ENCODE data around the gene PDLIM7.

PDLIM7 gene

DNA sequence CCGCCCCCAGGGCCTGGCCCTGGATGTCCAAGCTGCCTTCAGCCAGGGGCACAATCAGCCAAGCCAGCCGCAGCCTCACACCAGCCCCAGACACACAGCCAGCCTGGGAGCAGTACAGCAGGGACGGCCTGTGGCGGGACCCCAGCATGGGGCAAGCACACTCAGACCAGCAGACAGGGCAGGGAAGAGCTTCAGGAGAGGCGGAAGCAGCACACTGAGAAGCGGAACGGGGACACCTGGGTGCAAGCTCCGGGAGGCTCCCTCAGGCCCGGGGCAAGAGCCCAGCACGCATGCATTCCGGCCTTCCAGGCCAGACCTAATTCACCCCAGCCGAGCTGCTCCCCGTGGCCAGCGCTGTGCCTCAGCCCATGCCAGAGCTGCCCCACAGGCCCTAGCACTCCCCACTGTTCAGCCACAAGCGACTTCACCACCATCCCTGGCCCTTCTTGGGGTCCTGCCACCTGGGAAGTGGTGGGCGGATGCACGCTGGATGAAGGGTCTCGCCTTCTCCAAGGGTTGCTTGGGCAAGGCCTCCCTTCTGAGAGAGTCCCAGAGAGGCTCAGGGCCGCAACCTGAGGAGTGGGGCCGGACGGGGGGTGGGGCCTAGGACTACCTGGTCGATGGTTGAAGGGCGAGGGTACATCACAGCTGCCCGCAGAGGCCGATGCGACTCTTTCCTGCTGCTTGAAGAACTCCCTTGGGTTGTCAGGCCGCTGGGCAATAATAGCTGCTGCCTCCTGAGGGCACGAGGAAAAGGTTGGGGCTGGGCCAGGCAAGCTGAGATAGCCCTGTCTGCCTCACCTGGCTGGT is 37.4 kb downstream of the PDLIM7 start:
- no peak for FAIRE-seq

DNA sequence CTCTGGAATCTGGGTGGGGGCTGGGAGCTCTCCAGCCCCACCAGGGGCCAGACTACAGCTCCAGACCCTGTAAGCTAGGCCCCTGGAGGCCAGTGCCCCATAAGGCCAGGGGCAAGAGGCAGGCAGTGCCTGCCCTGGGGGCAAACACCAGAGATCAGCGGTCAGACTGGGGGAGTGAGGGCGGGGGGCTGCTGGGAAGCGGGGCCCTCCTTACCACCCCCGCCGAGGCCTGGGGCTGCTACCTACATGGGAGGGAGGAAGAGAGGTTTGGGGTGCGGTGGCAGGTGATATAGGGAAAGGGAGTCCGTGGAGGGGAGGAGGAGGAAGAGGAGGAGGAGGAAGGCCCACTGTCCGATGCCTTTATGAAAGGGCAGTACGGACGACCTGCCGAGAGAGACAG is 38.0 kb downstream of the PDLIM7 start:
- DNase-seq (ENCODE audit: insufficient read length, low spot score) = no peak

More for the DNA sequence above, 37.4 kb downstream of the PDLIM7 start:
- no peak for DNase-seq (ENCODE audit: insufficient read length, low spot score)

DNA sequence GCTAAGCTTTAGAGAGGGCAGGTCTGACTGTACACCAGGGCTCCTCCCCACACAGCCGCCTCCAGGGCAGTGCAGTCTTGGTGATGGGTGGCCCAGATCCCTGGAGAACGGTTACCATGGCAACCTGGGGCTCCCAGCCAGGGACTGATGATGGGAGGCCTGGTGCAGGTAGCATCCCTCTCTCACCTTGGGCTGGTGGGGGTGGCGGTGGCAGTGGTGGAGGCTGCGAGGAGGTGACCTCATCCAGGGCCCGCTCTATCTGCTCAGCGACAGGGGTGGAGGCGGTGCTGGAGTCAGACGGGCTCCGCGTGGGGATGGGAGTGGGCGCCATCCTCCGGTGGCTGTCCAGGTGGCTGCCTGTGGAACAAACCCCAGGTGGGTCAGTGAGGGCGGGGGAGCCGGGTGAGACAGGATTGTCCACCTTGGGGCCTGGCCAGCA is 38.5 kb downstream of the PDLIM7 start:
- FAIRE-seq (no peak), DNase-seq (ENCODE audit: insufficient read length, low spot score) (no peak)

More for the DNA sequence above, 38.0 kb downstream of the PDLIM7 start:
- no peak for FAIRE-seq

DNA sequence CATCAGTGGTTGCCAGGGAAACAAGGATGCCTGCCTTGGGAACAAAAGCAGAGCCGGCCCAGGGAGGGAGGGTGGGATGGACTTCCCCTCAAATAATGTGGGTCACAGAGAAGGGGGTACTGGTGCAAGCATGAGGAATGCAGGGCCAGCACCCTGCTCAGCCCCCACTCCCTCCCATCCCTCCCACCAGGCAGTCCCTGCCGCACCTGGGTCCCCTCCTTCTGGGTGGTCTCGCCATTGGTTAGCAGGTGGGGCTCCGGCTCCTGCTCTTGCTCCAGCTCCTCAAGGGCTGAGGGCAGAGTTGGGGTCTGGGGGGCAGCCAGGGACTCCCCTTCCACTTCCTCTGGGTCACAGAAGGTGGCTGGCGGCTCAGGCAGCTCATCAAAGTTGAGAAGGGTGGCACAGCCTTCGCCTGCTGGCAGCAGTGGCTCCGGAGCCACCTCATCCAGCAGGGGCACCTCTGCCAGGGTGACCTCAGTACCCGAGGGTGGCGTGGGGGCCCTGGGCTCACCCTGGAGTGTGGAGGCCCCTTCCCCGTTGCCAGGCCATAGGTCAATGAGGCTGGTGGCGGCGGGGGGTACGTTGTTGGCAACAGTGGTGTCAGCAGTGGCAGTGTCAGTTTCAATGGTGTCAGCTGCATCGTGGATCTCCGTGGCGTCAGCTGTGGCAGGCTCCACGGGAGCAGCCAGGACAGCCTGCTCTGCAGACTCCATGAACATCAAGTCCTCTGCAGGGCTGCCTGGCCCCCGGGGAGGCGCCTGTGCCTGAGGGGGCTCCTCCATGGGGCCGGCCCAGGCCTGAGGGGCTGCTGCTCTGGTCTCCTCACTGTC is 39.3 kb downstream of the PDLIM7 start:
- no peak for DNase-seq (ENCODE audit: insufficient read length, low spot score)
- no peak for FAIRE-seq

DNA sequence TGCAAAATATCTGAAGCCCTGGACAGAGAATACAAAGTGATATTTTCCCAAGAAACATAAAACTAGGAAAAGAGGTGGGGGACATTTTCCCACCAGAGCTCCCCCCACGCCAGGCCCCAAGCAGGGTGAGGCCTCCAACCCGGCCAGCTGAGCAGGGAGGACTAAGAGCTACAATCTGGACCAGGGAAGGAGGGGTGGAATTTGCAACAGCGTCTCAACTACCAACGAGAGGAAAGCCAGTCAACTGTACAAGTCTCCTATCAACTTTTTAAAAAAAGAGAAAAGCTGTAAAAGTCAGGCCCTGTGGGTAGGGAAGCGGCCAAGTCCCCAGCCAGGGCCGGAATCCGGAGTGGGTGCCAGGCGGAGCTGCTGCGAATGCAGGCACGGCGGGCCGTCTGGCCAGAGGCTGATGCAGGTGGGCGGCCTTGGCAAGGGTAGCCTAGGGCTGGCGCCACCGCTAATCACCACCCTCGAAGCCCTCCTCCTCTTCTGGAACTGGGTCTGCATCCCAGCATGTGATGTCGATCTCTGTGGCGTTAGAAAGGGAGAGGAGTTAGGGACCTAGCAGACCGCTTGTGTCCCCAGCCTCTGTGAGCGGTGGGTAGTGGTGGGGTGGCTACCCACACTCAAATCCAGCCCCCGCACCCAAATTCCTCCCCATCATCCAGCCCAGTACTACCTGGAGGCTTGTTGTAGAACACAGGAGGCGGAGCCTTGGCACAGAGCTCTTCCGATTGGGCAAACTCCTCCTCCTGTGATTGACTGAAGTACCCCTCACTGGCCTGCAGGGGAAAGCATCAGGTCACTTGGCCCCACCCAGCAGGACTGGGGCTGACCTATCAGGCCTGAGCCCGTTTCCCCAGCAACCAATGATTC is 40.2 kb downstream of the PDLIM7 start:
- peak; percentile 99 for DNase-seq (ENCODE audit: insufficient read length, low spot score)
- FAIRE-seq = peak; percentile 96

DNA sequence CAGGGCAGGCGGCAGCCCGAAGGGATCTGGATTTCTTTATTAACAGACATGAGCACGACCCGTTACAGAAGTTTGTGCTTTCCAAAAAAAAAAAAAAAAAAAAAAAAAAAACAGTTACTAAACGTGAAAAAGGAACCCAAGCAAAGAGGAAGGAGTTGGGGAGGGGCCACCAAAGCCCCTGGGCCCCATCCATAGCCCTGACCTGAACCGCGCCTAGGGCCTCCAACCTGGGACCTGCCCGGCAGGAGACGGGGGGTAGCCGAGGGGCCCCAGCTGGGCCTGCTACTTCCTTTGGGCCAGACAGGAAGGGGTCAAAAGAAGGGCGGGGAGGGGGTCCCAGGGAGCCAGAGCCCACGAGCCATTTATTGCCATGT is 40.8 kb downstream of the PDLIM7 start:
- no peak for DNase-seq (ENCODE audit: insufficient read length, low spot score)
- FAIRE-seq = no peak

DNA sequence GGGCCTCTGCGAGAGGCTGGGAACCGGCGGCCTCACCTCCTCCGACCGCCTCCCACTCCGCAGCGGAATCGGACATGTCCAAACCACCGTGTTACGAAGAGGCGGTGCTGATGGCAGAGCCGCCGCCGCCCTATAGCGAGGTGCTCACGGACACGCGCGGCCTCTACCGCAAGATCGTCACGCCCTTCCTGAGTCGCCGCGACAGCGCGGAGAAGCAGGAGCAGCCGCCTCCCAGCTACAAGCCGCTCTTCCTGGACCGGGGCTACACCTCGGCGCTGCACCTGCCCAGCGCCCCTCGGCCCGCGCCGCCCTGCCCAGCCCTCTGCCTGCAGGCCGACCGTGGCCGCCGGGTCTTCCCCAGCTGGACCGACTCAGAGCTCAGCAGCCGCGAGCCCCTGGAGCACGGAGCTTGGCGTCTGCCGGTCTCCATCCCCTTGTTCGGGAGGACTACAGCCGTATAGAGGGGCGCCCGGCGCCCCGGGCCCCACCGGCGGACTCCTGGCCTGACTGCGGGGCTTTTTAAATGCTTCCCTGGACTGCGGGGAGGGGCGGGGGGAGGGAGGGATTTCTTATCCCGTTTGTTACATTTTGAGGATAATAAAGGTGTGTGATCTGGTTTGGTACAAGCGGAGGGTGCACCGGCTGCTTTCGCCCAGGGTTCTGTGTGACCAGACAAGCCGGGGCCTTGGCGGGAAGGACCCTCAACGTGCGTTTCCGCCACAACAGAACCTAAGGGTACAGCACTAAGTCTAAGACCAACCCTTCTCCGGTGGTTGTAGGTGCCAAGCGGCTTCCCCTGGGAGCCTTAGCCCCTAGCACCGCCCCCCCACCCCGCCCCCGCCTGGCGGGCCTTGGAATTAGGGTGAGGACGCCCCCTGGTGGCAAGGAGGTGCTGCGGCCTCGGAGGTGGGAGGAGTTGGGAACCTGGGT is 41.5 kb downstream of the PDLIM7 start:
- DNase-seq (ENCODE audit: insufficient read length, low spot score) = peak; percentile 90
- FAIRE-seq = peak; percentile 84

DNA sequence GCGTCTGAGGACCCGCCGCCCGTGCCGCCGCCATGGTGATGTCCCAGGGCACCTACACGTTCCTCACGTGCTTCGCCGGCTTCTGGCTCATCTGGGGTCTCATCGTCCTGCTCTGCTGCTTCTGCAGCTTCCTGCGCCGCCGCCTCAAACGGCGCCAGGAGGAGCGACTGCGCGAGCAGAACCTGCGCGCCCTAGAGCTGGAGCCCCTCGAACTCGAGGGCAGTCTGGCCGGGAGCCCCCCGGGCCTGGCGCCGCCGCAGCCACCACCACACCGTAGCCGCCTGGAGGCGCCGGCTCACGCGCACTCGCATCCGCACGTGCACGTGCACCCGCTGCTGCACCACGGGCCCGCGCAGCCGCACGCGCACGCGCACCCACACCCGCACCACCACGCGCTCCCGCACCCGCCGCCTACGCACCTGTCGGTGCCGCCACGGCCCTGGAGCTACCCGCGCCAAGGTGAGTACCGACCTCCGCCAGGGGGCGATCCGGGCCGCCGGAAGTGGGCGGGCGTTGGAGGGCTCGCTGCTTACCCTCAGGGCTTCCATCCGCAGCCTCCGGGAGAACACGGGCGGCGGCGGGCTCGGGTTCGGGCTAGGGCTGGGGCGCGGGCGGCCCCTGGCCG is 42.3 kb downstream of the PDLIM7 start:
- FAIRE-seq (peak; percentile 92), DNase-seq (ENCODE audit: insufficient read length, low spot score) (peak; percentile 71)

DNA sequence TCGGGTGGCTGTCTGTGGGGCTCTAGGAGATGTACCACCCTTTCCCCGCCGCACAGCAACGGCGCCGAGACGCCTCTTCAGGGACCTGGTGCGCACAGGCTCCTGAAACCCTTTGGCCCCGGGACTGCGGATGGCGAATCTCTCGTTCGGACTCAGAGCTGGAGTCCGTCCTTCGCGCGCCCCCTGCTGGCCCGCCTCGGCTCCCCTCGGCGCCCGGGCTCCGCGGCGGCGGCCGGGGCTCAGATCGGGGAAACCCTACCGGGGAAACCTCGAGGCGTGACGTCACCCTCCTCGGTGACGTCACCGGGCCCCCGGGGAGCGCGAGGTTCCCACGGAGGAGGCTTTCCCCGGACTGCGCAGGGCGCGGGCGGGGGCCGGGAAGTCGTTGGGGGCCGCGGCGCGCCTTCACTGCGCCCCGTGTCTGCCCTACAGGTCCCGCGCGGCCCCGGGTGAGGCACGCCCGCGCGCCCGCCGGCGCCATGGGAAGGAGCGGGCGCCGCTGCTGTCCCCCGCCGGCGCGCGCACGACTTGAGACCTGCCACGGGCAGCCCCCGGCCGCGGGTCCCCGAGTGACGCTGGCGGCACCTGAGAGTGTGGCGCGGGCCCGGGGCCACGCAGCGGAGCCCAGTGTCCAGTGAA is 42.9 kb downstream of the PDLIM7 start:
- FAIRE-seq = peak; percentile 95
- DNase-seq (ENCODE audit: insufficient read length, low spot score) = peak; percentile 95

DNA sequence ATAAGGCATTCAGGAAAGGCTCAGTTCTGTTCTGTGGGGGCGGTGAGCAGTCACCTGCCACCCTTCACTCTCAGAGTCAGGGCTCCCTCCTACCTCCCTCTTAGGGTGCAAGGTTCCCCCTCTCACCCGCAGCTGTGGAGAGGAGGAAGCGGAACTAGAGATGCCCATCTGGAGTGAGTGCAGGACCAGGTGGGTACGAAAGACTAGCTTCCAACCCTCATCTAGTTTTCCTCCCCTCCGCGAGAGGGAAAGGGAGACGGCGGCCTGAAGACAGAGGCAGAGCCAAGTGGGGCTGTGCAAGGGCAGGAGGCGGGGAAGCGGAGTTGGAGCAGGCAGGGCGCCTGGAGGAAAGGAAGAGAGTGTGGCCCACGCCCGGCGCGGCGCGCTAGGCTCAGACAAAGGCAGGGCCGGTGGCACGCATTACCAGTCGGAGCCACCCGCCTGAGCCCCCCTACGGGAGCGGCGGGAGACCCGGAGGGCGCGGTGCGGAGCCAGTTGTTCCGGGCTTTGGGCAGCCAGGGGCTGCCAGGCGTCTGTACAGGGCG is 43.5 kb downstream of the PDLIM7 start:
- DNase-seq (ENCODE audit: insufficient read length, low spot score) (no peak), FAIRE-seq (peak; percentile 82)

DNA sequence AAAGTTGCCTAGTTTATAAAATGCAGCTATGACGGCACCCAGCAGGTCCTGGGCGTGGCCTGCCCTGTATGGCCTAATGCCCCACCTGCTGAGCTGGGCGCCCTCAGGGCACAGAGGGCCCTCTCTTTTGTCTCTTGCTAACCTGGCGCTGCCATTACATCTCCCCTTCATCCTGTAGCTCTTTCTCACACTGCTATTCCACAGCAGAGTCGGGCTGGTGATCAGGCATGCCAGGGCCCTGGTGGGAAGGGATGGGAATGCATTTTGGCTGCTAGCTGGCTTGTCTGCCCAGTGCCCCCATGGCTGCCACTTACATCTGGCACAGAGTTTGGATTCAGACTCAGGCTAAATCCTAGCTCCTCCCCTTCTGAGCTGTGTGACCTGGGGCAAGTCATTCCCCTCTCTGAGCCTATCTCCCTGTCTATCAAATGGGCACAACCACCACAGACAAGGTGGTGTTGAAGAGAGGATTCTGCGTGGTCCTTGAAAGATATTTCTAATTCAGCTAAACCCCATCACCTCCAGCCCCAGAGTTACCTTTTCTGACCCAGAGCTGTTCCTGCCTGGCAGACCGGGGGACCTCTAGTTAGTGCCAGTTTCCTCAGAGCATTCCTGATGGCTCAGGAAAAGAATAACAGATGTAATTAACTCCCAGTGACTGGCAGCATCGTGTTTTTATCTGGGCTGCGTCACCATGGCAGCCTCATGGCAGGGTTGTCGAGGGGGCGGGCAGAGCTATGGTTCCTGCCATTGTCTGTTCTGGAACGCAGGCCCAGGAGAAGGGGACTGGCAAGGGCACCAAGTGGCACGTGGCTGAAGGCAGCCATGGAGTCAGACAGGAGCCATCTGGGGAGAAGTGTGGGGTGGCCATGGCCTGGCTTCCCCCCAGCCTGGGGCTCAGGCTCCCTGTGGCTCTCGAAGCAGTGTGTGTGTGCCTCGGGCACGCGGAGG is 44.4 kb downstream of the PDLIM7 start:
- no peak for DNase-seq (ENCODE audit: insufficient read length, low spot score)
- no peak for FAIRE-seq

DNA sequence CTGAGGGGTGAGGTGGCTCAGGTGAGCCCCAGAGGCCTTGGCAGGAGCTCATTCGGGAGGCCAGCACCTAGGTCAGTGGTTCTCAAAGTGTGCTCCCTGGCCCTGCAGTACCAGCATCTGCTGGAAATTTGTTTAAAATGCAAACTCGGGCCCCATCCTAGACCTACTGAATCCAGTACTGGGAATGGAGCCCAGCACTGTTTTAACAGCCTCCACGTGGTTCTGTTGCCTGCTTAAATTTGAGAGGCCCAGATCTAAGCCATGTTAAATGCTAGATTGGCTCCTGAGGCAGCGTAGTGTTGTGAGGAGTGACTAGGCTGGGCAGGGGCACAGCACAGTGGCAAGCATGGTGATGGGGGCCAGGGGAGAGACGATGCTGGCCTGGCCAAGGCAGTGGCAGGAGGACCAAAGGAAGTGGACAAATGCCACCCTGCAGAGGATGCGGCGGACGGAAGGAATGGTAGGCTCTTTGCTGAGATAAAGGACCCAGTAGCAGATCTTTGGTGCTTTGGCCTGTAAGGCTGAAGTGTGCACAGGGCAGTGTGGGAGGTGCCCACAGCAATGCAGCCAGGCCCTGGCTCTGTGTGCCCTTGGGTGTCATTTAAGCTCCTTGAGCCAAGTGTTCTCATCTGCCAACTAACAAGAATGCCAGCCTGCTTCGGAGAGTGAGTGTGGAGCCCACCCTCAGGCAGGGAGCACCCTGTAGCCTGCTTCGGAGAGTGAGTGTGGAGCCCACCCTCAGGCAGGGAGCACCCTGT is 46.6 kb downstream of the PDLIM7 start:
- DNase-seq (ENCODE audit: insufficient read length, low spot score) = no peak
- no peak for FAIRE-seq

DNA sequence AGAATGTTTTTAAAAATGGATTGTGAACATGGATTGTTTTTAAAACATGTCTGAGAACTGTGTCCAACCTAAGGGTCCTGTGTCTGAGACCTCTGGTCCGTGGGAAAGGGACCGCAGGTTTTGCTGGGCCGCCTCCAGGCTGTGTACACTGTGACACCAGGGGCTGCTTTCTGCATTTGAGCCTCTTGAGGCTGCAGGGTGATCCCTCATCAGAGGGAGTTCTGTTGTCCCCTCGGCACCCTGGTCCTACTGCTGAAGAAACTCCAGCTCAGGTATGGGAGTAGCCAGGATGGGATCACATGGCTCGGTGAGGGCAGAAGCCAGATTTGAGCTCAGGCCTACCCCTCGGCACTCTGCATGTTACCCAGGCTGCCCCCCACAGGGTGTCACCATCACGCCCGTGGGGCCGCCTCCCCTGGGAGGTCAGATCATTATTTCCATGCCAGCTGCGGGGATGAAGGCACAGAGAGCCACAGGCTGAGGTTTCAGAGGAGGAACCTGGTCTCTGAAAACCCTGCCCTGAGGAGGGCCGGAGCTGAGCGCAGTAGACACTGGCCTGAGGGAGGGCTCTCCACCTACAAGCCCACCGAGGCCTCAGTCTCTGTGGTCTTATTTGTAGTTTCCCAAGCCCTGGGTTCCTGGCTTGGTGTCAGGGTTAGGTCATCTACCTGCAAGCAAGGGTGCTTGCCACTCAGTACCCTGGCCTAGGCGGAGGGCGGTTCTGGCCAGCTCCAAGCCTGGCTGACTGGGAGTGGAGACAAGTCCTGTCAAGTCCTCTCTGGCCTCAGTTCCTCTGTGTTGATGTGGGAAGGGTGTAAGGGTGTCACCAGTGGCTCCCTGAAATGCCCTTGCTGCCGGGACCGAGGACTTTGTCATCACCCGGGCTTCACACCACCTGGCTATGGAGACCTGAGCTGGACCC is 48.0 kb downstream of the PDLIM7 start:
- FAIRE-seq (no peak), DNase-seq (ENCODE audit: insufficient read length, low spot score) (no peak)

DNA sequence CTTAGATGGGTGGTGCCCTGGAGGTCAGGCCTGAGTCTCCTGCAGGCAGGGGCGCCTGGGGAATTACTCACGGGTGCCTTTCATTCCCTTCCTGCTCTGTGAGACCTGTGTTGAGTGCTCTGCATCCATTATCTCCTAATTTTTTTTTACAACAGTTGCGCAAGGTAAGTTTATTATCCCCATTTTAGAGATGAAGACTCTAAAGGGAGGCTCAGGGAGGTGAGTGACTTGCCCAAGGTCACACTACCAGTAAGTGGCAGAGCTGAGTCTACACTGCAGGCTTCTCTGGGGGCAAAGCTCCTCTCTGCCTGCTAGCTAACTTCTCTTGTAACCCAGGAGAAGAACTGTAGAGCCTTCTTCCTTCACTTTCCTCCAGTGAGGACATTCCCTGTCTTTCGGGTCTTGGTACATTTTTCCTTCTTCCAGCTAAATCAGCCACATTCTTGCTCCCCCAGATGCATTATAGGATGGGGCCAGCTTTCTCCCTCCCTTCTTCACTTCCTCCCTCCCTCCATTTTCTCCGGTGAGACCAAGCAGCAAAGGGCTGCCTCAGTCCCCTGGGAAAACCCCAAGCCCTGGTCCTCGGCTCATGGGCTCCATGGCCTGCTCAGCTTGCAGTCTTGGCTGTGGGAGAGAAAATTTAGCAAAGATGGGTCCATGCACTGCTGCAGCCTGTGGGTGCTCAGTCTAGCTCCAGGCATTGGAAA is 49.0 kb downstream of the PDLIM7 start:
- peak; percentile 82 for FAIRE-seq
- DNase-seq (ENCODE audit: insufficient read length, low spot score) = no peak

DNA sequence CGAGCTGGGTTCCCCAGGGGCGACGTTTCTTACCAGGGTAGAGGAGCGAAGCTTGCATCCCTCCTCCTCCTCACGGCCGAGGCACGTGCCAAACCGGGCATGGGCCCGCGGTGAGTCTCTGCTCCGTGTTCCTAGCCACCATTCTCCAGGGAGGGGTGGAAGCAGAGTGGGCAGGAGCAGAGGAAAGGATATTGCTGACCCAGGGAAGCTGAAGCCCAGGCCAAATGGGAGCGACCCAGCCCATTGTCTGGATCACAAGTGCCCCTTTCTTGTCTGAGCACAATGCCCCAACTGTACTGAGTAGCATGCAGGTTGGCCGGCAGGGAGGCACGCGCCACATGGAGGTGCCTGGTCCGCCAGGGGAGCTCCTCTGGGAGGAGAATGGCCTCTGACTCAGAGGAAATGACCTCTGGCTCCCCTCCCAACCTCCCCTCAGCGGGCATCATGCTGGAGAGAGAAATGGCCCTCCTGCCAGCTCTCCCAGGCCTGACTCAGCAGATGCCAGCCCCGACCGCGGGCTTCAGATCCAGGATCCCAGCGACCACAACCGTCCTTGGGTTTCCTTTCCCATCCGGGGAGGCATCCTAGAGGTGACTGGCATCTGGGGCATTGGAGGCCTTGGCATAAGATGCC is 49.7 kb downstream of the PDLIM7 start:
- FAIRE-seq (peak; percentile 44), DNase-seq (ENCODE audit: insufficient read length, low spot score) (no peak)
